HG02943 (cell line): Measurements from ENCODE around the gene HS6ST1.

ENCODE experiments used
- ATAC-seq: cut with Tn5 transposase; IDR thresholded peaks from one replicate; pipeline ENCODE4 v1.9.1; 2021; ENCODE audit warnings: mild to moderate bottlenecking, low read depth, moderate library complexity; ENCODE audit not compliant: unreplicated experiment

Gene HS6ST1

GRCh38 chr2:128284841-128285240 is 33.8 kb downstream of the HS6ST1 start:
- no peak for ATAC-seq

- ATAC-seq: no peak
These were observed 34.6 kb downstream of the HS6ST1 start for GRCh38 chr2:128284037-128284441.

GRCh38 chr2:128282976-128283810 is 35.5 kb downstream of the HS6ST1 start:
- no peak for ATAC-seq

GRCh38 chr2:128282246-128282975 is 36.3 kb downstream of the HS6ST1 start:
- ATAC-seq: no peak

- no peak for ATAC-seq
These were observed 36.8 kb downstream of the HS6ST1 start for GRCh38 chr2:128281852-128282245.

- ATAC-seq: no peak
These were observed 37.8 kb downstream of the HS6ST1 start for GRCh38 chr2:128280901-128281321.

- no peak for ATAC-seq
These were observed 38.4 kb downstream of the HS6ST1 start for GRCh38 chr2:128280158-128280871.

- ATAC-seq: no peak
These were observed 38.9 kb downstream of the HS6ST1 start for GRCh38 chr2:128279786-128280157.

GRCh38 chr2:128279009-128279408 is 39.7 kb downstream of the HS6ST1 start:
- no peak for ATAC-seq

- ATAC-seq: no peak
These were observed 40.5 kb downstream of the HS6ST1 start for GRCh38 chr2:128277961-128278681.

- no peak for ATAC-seq
These were observed 41.6 kb downstream of the HS6ST1 start for GRCh38 chr2:128276878-128277675.

GRCh38 chr2:128275498-128276045 is 43.1 kb downstream of the HS6ST1 start:
- no peak for ATAC-seq

GRCh38 chr2:128274218-128274617 is 44.5 kb downstream of the HS6ST1 start:
- no peak for ATAC-seq

- ATAC-seq: no peak
These were observed 45.1 kb downstream of the HS6ST1 start for GRCh38 chr2:128273469-128274081.

GRCh38 chr2:128272601-128273468 is 45.8 kb downstream of the HS6ST1 start:
- no peak for ATAC-seq

- no peak for ATAC-seq
These were observed 46.6 kb downstream of the HS6ST1 start for GRCh38 chr2:128271911-128272600.

- no peak for ATAC-seq
These were observed 47.1 kb downstream of the HS6ST1 start for GRCh38 chr2:128271597-128271910.
